ENCODE data around the gene NMBR. TPM values are rescaled to one million over a fixed set of nuclear protein-coding genes. Genes with fewer than 3 reads are reported as not detected.

Gene NMBR
- total and polyA plus RNA-seq, 12 donors = 0.11 to 0.15 TPM; not detected in 10

DNA sequence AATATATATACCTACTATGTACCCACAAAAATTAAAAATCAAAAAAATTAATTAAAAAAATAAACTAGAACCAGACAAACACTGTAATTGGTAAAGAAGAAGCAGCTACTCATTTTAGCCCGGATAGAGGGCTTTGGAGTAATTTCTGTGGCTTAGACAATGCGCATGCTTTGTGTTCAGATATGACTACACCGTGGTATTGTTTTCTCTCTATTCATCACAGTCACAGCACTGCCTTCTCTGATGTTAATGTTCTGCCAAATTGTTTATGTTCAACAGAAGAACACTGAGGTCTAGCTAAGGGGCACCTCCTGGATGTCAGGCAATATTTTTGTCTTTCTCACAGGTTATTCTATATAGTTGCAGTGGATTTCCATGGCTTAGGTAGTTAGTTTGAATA, 91.7 kb downstream of the NMBR start:
- H3K9me3 ChIP-seq (replicated peaks in 1 of 3) = no peaks in the 10 kb centered on the region
- no peak for DNase-seq
- H3K4me3 ChIP-seq = no peak overlapping the region
- no peaks in the 10 kb centered on the region for H3K27me3 ChIP-seq
- TF ChIP-seq, protein P1, sequence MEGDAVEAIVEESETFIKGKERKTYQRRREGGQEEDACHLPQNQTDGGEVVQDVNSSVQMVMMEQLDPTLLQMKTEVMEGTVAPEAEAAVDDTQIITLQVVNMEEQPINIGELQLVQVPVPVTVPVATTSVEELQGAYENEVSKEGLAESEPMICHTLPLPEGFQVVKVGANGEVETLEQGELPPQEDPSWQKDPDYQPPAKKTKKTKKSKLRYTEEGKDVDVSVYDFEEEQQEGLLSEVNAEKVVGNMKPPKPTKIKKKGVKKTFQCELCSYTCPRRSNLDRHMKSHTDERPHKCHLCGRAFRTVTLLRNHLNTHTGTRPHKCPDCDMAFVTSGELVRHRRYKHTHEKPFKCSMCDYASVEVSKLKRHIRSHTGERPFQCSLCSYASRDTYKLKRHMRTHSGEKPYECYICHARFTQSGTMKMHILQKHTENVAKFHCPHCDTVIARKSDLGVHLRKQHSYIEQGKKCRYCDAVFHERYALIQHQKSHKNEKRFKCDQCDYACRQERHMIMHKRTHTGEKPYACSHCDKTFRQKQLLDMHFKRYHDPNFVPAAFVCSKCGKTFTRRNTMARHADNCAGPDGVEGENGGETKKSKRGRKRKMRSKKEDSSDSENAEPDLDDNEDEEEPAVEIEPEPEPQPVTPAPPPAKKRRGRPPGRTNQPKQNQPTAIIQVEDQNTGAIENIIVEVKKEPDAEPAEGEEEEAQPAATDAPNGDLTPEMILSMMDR (IDR thresholded peaks at IDR 0.05) = no peak
- TF ChIP-seq POLR2A (IDR thresholded peaks at IDR 0.05) = no peak
- H3K4me1 ChIP-seq (replicated peaks in 1 of 2) = no peaks in the 10 kb centered on the region
- whole genome bisulfite sequencing, 4 donors = 54 to 70% (median 63%) methylated on average over 3 of the region's 3 CpGs
- no peaks in the 10 kb centered on the region for H3K36me3 ChIP-seq (replicated peaks in 1 of 2)
- intact Hi-C loops (cut with DNase I) = no loop called here
- no peak overlapping the region for H3K27ac ChIP-seq

DNA sequence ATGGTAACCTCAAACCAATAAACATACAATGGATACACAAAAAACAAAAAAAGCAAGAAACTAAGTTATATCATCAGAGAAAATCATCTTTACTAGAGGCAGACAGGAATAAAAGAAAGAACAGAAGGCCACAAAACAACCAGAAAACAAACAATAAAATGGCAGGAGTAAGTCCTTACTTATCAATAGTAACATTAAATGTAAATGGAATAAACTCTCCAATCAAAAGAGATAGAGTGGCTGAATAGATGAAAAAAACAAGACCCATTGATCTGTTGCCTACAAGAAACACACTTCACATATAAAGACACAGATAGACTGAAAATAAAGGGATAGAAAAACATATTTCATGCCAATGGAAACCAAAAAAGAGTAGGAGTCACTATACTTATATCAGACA, 95.5 kb downstream of the NMBR start:
- no peaks in the 10 kb centered on the region for H3K27me3 ChIP-seq
- no peaks in the 10 kb centered on the region for H3K36me3 ChIP-seq (replicated peaks in 1 of 2)
- no peaks in the 10 kb centered on the region for H3K9me3 ChIP-seq (replicated peaks in 1 of 3)
- DNase-seq = no peak
- H3K4me3 ChIP-seq = no peak overlapping the region
- TF ChIP-seq POLR2A (IDR thresholded peaks at IDR 0.05) = no peak
- TF ChIP-seq, protein P1 (IDR thresholded peaks at IDR 0.05) = no peak
- H3K4me1 ChIP-seq (replicated peaks in 1 of 2) = no peaks in the 10 kb centered on the region
- no peak overlapping the region for H3K27ac ChIP-seq
- intact Hi-C loops (cut with DNase I) = no loop called here

GRCh38 chr6:142048593-142048980, 98.3 kb downstream of the NMBR start:
- H3K27me3 ChIP-seq = no peaks in the 10 kb centered on the region
- 43 to 89% (median 65%) methylated on average over 1 of the region's 1 CpG for WGBS, 4 donors
- intact Hi-C loops (cut with DNase I) = no loop called here
- H3K9me3 ChIP-seq (replicated peaks in 1 of 3) = no peaks in the 10 kb centered on the region
- DNase-seq = no peak
- H3K4me3 ChIP-seq = no peak overlapping the region
- no peaks in the 10 kb centered on the region for H3K4me1 ChIP-seq (replicated peaks in 1 of 2)
- no peak for TF ChIP-seq POLR2A (IDR thresholded peaks at IDR 0.05)
- TF ChIP-seq, protein P1 (IDR thresholded peaks at IDR 0.05) = no peak
- H3K36me3 ChIP-seq (replicated peaks in 1 of 2) = no peaks in the 10 kb centered on the region
- no peak overlapping the region for H3K27ac ChIP-seq

GRCh38 chr6:142047934-142048592, 98.9 kb downstream of the NMBR start:
- no peak for DNase-seq
- no peak for TF ChIP-seq POLR2A (IDR thresholded peaks at IDR 0.05)
- TF ChIP-seq, protein P1 (IDR thresholded peaks at IDR 0.05) = no peak
- Histone ChIP-seq H3K27ac (no peak overlapping the region), H3K36me3 (replicated peaks in 1 of 2) (no peaks in the 10 kb centered on the region), H3K9me3 (replicated peaks in 1 of 3) (no peaks in the 10 kb centered on the region), H3K4me3 (no peak overlapping the region), H3K4me1 (replicated peaks in 1 of 2) (no peaks in the 10 kb centered on the region), H3K27me3 (no peaks in the 10 kb centered on the region)
- intact Hi-C loops (cut with DNase I) = no loop called here
- WGBS, 4 donors = 79 to 88% (median 86%) methylated on average over 12 of the region's 12 CpGs
